NCI-H82 (cell line): Measurements from ENCODE around the gene CGN.
"Not testable (repeated sequence)": the region's sequence is repeated elsewhere in the genome, so short reads cannot be mapped to it uniquely, and the experiment has no call there.

Source experiments
- DNase-seq: peaks from one replicate; lab custom pipeline; 2025; lab: John Stamatoyannopoulos, UW

CGN gene

GRCh38 chr1:151502035-151502700 lies 9.0 kb upstream of the CGN start:
- no peak for DNase-seq

- no peak for DNase-seq
Measured at GRCh38 chr1:151502859-151503780, 8.1 kb upstream of the CGN start.

GRCh38 chr1:151504252-151504651 lies 6.9 kb upstream of the CGN start:
- no peak for DNase-seq

GRCh38 chr1:151504759-151505158 lies 6.4 kb upstream of the CGN start:
- no peak for DNase-seq

GRCh38 chr1:151508833-151509232 lies 2.4 kb upstream of the CGN start:
- DNase-seq = peak; percentile 55

- no peak for DNase-seq
Measured at GRCh38 chr1:151509350-151510019, 1.7 kb upstream of the CGN start.

GRCh38 chr1:151510020-151510405 lies 1.2 kb upstream of the CGN start:
- DNase-seq = peak; percentile 53

GRCh38 chr1:151510614-151510956 lies 602 bp upstream of the CGN start:
- DNase-seq = no peak

GRCh38 chr1:151511636-151512215 lies 539 bp downstream of the CGN start:
- DNase-seq = peak; percentile 84

- DNase-seq = no peak
Measured at GRCh38 chr1:151512326-151512725, 1.1 kb downstream of the CGN start.

- peak; percentile 62 for DNase-seq
Measured at GRCh38 chr1:151512801-151513625, 1.8 kb downstream of the CGN start.

GRCh38 chr1:151513626-151514121 lies 2.5 kb downstream of the CGN start:
- DNase-seq = no peak

- no peak for DNase-seq
Measured at GRCh38 chr1:151514366-151514765, 3.2 kb downstream of the CGN start.

GRCh38 chr1:151515265-151515664 lies 4.1 kb downstream of the CGN start:
- no peak for DNase-seq

GRCh38 chr1:151516031-151516511 lies 4.9 kb downstream of the CGN start:
- DNase-seq = no peak

- DNase-seq = no peak
Measured at GRCh38 chr1:151518431-151518830, 7.2 kb downstream of the CGN start.

GRCh38 chr1:151518936-151519335 lies 7.7 kb downstream of the CGN start:
- no peak for DNase-seq

GRCh38 chr1:151519667-151520066 lies 8.5 kb downstream of the CGN start:
- DNase-seq = no peak

GRCh38 chr1:151520359-151520758 lies 9.2 kb downstream of the CGN start:
- no peak for DNase-seq

GRCh38 chr1:151522427-151522826 lies 11.2 kb downstream of the CGN start:
- not testable (repeated sequence) for DNase-seq

- no peak for DNase-seq
Measured at GRCh38 chr1:151523326-151523725, 12.1 kb downstream of the CGN start.
